T-helper 9 cell (primary cell): ENCODE measurements around the gene MRPL33.
A peak's percentile ranks its signal among the peaks of the same experiment; 100 is the strongest.

ENCODE experiments used
- DNase-seq: peaks from one replicate; pipeline ENCODE4 v3.0.0-alpha.2; 2020
- total RNA-seq, 2 donors: gene quantifications; one replicate each; lab custom pipeline; 2026; lab: John Stamatoyannopoulos, UW

The MRPL33 gene
- 22.7 to 30.2 reads per million in 2 donors for total RNA-seq

DNA sequence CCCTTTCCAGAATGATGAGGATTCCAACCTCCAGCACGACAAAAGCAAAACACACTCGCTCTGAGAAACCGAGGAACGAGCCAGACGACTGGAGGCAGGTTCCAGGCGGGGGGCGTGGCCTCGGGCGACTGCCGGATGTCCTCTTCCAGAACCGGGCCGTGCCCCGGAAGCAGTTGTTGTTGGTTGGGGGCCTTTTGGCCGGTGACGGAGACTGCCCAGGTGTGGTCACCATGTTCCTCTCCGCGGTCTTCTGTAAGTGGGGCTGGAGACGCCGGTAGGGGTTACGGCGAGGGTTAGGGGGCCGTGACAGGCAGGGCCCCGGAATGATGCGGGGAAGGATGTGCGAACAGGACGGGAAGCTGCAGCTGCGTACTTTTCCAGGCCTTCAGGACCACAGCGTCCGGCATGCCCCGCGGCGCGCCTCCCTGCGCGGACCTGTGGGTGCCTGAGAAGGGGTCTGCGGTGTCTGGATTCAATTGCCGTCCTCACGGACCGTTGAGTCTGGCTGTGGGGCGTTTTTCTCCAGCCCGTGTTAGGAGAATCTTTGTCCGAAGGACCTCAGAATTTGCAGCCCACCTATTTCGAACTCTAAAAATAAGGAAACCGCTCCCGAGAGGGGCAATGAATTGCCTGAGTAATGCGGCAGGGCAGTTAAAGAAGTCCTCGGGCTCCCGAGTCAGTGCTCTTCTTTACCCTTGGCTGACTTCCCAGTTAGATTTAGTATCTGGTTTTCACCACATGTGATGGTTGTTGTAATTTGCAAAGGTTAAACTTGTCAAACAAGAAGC is at the start of gene MRPL33:
Gene MRPL33, plus strand, starts transcription at position 172 of the 788 bp plus-strand sequence. Its CDS starts 59 bp downstream, at position 231.
- DNase-seq: peak; percentile 90

DNA sequence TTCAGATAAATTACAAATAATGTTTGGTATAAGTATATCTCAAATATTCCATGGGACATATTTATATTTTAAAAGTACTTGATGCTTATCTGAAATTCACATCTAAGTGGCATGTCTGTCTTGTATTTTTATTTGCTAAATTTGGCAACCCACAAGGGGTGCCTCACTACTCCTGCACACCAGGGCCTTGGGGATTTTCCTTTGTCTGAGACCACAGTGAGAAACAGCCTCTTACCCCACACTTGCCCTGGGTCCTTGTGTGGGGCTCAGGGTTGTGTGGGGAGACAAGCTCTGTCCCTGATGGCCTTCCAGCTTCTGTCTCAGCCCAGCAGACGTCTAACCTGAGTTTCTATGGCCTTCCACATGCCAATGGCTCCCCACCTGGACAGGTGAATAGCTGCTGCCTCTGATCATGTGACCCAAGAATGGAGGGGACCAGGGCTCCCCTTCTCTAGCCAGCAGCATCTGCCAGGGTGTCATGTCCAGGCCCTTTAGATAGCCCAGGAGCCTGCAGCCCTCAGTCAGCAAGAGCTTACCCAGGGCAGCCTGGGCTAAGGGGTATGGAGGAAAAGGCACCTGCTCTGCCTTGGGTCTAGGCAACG is 49.5 kb upstream of the MRPL33 start:
- DNase-seq: no peak

DNA sequence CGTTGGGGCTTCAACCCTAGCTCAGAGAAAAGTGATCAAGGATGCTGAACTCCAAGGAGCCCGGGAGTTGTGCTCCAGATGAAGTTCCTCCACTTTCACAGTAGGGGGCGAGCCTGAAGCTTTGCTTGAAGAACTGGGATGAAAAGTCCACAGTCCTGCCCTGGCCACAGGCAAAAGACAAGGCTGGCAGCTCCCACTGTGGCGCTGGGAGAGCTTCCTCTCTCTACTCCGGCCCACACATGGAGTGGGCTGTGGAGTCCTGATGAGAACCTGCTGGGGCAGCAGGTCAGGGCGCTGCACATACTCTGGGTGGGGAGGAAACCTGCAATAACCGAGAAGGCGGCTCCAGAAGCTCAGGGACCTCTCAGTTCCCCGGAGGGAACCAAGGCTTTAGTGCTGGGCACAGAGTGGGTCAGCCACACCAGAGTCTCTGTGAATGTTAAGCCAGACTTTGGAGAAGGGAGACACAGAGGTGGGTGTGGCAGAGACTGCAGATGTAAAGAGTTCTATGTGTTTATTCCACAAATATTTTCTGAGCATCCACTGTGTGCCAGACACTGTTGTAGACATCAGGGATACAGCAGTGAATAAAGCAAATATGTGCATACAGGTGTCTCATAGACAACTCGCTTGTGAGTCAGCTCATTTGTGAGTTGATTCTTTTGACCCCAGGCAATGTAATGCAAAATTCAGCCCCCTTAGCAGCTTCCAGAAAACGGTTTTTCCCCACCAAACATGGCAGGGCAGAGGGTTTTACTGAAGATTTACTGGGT is 48.0 kb upstream of the MRPL33 start:
- no peak for DNase-seq

DNA sequence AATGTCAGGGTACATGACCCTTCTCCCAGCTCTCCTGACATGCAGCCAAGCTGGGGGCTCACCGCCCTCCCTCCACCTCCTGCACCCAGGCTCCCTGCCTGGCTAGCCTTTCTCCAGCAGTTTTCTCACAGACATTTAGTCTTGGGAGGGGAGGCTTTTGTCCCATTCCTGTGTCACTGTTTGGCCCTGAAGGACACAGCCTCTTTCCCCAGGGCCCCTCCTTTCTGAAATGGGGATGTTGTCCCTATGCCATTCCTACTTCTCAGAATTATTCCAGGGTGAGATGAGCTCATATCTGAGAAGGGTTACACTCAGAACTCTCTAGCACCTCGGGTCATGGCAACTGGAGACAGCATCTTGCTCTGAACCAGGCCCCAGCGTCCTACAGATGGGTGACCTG is 47.3 kb upstream of the MRPL33 start:
- DNase-seq: no peak

DNA sequence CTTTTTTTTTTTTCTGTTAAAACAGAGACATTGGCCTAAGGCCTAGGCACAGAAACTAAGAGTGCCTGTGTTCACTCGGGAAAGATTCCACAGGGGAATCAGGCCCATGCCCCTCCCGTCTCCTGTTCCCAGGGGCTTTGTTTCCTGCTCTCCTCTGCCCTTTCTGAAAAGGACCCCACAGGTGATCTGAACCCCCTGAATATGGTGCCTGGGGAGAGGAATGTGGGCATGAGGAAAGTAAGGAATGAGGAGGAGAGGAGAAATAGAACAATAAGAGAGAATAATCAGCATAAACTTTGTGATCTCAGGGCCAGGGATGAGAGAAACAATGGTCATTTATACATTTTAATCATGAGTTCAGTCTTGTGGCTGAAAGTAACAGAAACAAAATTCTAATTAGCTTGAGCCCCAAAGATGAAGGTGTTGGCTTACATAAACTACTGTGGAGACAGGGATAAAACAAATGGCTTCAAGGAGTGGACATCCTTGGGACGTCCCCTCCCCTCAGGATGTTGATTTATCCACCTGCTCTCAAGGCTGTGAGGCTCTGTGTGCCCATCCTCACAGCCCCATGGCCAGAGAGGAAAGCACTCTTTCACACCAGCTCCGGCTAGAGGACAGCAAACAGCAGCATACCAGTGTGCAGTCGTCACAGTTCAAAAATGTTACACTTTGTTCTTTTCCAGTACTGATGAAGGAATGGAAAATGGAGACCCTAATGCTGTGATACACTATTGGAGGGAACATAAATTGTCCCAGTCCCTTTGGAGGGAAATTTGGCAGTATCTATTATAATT is 46.4 kb upstream of the MRPL33 start:
- no peak for DNase-seq

DNA sequence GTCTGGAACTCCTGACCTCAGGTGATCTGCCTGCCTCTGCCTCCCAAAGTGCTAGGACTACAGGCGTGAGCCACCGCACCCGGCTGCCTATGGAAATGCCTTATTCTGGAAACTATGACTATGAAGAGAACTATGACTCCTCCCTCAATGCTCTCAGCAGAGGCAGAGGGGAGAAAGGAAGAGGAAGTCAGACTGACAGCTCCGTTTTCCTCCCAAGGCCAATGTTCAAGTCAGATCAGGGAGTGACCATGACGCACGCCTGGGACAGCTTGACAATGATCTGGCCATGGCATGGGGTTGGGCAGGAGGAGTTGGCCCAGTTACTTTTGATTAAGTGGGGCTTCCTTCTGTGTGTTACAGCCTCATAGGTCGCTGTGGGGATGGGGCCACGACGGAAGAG is 44.3 kb upstream of the MRPL33 start:
- DNase-seq: no peak

DNA sequence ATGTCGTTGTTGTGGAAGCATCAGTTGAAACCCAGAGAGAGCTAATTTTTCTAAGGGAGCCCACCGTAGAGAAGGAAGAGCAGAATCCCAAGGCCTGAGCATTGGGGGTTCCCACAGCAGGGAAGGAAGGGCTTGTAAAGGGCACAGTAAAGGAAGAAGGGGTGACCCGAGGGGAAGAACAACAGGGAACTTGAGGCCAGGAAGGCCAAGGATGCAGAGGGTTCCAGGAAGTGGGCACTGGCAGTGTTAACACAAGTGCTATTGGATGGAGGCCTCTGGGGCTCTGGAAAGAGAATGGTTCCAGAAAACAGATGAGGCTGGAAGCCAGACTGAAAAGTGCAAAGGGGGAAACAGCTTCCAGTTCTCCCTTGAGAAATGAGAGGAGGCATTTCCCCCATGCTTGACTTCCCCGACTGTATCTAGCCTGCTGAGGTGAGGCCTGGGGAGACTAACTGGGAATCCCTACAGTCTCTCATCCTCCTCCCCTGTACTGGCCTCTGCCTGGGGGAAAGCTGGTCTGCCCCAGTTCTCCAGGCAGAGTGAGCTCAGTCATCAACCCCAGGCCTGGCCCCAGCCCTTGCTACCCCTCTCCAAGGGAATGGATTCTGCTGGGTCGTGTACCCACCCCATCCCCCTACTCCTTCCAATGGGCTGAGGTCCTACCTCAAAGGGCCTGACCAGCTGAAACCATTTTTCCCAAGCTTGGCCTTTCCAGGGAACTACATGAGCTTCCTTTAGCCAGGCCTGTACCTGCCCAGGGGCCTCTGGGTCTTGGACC is 43.2 kb upstream of the MRPL33 start:
- no peak for DNase-seq

DNA sequence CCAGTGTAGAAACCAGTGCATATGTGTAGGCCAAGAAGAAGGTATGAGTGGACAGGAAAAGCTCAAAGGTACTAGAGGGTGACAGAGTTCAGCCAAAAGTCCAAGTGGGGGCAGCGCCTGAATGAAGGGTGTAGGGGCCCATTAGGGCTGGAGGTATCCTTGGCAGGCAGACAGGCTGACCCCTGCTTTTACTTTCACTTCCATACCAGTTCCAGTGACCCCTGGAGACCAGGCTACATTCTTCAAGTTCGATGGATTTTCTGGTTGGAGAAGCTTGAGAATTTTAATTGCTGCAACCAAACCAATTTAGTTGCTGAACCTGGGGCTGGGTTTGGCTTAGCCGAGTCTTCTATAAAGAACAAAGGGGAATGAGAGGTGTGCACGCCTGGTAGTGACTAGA is 42.3 kb upstream of the MRPL33 start:
- DNase-seq: no peak

DNA sequence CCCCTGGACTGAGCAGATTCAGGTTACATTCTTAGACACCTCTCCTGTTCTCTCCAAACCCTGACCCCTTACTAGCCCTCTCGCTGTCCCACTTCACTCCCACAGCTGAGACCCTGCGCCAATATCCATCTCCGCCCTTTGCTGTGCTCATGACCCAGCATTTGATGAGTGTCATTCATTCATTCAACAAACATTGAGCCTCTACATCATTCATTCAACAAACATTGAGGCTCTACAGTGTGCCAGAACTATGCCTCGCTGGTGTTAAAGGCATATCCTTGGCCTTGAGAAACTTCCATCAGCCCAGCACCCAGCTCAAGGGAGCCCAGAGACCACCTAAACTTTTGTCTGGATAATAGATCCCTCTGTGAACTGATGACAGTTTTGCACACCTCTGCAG is 41.9 kb upstream of the MRPL33 start:
- no peak for DNase-seq

DNA sequence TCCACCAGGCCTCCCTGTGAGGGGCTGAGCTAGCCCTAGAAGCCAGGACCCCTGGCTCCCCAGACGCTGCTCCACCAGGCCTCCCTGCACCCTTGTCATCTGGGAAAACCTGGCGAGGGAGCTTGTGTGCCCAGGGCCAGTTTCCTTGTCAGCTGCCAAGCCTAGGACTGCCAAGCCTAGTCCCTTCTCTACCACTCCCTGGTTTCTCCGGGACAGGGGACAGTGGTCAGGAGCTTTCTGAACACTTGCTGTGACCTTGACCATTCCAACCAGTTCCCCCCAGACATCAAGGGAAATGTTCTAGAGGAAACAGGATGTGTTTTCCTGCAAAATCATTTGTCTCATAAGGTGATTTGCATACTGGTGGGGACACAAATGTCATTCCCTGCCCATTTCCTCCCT is 41.3 kb upstream of the MRPL33 start:
- no peak for DNase-seq

DNA sequence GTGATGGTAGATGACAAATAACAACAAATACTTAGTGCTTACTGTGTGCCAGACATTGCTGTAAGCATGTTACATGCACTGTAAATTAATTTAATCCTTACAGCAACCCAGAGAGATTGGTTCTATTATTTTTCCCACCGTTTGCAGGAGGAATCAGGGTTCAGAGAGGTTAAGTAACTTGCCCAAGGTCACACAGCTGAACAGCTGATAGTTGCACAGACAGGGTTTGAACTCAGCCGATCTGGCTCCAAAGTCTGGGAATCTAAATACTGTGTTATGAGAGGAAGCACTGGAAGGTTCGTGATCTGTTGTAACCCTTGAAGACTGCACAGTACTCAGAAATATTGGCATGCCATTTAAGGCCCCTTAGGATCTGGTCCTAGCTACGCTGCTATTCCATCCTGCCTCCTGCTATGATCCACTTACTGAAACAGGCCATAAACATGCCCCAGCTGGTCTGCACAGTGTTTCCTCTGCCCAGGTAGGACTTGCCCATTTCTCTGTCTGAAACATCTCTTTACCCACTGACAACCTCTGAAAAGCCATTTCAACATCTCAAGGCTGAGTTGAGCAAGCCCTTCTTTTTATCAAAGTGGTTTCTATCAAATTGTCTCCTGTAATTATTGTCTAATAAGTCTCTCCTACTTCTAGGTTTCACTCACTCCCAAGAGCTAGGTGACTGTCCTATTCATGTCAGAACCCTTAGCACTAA is 40.4 kb upstream of the MRPL33 start:
- no peak for DNase-seq

DNA sequence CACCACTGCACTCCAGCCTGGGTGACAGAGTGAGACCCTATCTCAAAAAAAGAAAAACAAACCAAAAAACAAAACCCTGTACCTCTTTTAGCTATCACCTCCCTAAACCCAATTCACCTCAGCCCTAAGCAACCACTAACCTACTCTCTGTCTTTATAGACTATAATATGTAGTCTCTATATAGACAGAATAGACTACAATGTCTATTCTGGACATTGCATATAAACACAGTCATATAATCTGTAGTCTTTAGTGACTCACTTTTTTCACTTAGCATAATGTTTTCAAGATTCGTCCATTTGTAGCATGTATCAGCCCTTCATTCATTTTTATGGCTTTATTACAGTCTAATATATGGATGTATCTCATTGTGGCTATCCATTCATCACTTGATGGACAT is 37.2 kb upstream of the MRPL33 start:
- no peak for DNase-seq

DNA sequence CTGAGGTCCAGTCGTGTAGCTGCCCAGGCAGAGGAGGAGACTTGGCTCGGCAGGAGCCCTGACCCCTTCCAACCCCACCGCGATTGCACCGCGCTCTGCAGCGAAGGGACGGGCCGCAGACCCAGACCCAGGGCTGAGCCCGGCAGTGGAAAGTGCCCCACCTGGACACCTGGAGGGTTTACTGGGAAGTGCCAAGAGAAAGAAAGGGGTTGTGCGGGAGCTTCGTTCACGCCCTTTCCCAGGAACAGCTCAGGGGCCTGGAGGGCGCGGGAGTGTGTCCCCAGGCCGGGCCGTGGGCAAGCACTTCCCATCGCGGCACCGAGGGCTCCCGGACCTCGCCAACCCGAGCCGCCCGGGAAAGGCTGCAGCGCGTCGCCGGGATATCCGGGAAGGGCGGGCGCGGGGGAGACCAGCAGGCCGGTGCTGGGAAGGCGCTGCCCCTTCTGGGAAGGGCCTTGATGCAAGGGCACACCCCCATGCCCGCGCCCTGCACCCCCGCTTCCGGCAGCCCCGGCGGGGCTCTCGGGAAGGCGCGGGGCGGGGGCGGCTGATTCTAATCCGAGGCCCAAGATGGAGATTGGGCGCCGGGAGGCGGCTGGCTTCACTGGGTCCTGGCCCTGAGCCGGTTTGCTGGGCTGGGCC is 36.1 kb upstream of the MRPL33 start:
- DNase-seq: peak; percentile 21

DNA sequence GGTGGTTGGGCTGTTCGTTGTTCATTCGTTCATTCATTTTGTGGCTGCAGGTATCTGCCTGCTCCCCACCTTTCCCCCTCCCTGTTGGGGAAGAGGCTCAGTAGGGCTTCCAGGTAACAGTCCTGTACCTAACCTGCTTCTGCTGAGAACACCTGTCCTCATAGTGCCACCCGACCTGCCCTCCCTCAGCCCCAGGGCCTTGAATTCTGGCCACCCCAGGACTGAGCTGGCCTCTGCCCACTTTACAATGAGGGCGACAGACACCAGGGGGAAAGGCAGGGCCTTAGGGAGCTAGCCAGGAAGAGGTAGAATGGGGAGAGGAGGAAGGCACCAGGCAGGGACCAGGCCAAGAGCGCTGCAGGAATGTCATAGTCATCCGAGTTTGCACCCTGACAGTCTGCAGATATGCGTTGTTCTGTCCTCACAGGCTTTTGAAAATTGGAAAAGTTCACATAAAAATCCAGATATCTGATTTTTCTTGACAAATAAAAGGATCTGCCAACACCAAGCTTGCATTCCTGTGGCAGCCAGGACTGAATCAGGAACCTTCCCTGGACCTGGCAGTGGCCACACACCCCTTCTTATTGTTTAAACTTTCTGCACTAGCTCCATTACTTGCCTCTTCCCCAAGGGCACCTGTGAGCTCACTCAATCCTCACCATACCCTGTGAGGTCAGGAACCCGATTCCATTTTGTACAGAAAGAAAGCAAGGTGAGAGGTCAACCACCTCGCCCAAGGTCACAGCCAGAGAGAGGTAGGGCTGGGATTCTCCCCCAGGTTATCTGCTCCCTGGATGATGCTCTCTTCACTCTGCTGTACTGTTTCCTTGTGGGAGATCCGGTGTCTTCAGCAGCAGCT is 35.3 kb upstream of the MRPL33 start:
- DNase-seq: no peak

DNA sequence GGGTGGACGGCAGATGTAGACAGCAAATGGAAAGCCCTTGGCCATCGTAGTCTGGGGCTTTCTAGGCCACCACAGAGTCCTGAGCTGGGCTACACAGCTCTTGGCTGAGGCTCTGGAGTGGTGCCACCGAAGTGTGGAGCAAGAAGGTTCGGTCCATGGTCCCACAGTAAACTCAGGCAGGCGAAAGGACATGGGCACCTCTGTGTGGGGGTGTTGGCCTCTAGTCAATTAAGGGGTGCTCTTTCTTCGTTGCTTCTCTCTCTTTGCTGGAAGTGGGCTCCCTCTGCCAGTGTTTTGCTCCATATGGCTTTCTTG is 34.7 kb upstream of the MRPL33 start:
- no peak for DNase-seq

DNA sequence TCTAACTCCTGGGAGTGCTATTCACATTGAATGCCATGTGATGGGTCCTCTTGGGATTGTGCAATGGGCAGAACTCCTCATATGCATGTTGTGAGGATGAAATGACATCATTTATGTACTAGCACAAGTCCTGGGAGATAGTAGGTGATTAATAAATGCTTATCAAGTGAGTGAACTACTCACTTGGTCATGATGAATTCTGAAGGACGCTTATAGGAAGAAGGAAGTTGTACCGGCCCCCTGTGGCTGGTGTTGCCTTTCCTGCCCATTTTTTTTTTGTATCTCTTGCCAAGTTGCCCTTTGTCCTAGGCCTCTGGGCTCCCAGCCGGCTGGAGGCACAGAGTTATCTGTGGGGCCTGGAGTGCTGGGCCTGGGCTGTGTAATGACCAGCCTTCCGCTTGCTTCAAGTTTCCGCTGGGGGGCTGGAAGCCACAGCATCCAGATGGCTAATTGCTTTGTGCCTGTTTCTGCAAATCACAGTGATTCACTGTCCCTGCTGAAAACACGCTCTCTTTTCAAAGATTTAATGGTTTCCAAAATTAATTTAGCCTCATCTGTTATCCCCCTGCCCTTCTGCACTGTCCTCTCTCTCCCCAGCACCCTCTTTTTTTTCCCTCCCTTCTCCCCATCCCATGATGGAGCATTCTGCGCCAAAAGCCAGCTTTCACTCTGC is 33.7 kb upstream of the MRPL33 start:
- no peak for DNase-seq

DNA sequence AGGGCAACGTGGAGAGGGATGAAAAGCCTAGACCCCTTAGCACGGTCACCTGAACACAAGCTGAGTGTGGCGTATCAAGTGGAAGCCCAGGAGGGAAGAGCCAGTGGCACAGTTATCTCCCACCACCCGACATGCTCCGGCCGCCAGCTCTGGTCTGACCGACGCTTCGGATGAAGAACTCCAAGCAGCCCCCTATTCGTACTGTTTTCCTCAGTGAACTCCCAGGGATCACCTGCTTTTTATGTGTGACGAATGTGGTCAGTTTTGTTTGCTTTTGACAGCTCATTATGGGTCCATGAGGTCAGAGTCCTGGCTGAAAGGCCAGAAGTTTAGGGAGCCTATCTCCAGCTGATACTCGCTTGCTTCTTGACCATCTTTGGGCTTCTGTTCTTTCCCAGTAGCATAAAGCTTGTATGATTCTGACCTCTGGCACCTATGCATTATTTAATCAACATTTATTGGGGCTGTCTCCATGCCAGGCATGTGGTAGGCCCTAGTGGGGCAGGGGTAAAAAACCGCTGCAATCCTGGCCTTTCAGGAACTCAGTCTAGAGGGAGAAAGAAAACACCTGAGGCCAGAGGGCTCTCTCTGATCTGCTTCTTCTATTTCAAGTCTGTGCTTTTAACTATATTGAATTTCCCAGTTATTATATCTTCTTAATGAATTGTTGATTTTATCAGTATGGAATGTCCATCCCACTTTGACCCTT is 33.0 kb upstream of the MRPL33 start:
- no peak for DNase-seq

DNA sequence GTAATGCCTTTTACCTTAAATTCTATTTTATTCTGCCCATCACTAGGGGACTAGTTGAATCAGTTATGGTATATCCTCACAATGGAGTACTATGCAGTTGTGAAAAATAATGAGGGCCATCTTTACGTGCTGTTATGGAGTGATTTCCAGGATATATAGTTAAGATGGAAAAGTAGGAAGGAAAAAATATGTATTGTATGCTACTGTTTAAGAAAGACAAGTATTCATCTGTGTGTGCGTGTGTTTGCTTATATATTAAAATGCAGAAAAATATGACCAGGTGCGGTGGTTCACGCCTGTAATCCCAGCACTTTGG is 32.5 kb upstream of the MRPL33 start:
- no peak for DNase-seq

DNA sequence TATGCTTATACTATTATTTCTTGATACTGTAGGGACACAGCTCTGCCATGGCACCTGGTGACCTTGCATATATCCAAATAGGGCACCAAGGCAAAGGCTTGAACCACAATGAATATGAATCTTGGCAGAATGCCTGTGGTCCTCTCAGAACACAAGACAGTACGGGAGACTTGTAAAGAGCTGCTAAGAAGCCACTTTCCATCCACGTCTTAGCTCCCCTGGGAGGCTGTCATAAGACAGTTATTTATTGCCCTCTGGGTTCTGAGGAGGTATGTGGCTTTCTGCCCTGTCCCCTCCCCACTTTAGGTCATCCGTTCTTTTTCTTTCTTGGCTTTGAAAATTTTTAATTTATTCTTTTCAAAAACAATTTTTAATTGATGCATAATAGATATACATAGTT is 29.8 kb upstream of the MRPL33 start:
- no peak for DNase-seq
